A172 (cell line): ENCODE data around the gene MESP2. TPM values are rescaled to one million over a fixed set of nuclear protein-coding genes. Genes with fewer than 3 reads are reported as not detected.

ENCODE experiments used
- DNase-seq: peaks from one replicate; pipeline ENCODE4 v3.0.0-alpha.2; 2015; ENCODE audit warnings: low spot score
- total RNA-seq: library from RNA; depleted of rRNA; stranded (reverse); fragments of >200 nt; shearing (Covaris generic); gene quantifications from 2 replicates; pipeline ENCODE4 v1.2.3, GENCODE V29; 2014

Gene MESP2
- total RNA-seq, 1 experiment from 2014 or later, result not detected

GRCh38 chr15:89755701-89756100 is 20.4 kb upstream of the MESP2 start:
- no peak for DNase-seq

DNA sequence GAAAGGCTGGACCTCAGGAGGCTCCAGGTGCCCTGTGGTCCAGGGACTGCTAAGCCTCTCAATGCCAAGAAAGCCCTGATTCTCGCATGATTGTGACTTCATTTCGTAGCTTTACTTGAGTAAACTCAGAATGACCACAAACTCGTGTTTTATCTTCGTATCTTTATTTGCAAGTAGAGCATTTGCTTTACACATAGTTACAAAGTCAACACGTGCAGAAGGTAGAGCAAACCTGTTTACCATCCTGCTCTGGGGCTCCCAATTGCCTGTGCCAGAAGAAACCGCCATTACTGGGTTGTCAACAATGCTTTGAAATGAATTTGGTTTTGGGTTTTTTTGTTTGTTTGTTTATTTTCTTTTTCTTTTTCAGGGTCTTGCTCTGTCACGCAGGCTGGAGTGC is 19.2 kb upstream of the MESP2 start:
- DNase-seq, result no peak

DNA sequence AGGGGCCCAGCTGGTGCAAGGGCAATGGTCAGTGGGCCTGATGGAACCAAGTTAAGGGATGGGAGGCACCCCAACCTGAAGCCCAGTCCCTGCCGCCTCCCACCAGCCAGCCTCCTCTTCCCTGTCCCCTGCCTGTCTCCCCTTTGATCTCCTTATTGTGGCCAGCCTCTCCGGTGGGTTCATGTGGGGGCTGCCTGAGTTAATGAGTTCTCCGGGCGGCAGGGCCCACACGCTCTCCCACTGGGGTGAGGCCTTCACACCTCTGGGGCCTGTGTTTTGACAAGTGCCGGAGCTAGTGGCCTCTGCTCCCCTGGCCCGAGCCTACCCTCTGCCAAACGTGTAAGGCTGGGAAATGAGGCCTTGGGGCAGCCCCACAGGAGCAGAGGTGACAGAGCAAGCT is 17.8 kb upstream of the MESP2 start:
- no peak for DNase-seq

- no peak for DNase-seq
These were observed 17.2 kb upstream of the MESP2 start for GRCh38 chr15:89758981-89759380.

GRCh38 chr15:89759835-89760234 is 16.3 kb upstream of the MESP2 start:
- DNase-seq, result no peak

DNA sequence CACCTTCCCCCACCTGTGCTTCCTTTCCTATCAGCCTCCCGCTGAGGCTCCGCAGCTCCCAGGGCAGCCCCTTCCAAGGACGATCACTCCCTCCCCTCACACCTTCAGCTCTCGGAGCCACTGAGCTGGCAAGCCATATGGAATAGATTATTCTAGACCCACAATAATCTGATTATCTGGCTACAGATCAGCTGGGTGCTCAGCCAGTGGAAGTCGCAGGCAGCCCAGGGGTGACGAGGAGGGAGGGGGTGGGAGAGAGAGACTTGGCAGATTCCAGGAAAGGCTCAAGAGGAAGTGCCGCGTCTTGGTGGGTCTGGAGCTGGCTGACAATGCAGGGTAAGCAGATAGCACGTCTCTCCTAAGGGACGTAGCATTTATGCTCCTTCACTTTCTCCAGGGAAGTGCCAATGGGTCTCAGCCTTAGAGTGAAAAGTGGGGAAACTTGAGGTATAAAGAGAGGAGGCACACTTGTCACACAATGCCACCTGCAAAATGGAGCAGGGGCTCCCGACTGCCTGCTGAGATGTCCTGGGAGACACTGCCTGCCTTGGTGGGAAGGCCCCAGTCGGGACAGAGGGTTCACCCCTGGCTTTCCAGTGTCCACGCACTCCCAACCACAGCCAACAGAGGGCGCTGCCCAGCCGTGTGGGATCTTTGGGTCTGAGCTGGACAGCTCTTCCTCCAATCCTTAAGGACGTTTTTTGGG is 15.7 kb upstream of the MESP2 start:
- peak; percentile 61 for DNase-seq

DNA sequence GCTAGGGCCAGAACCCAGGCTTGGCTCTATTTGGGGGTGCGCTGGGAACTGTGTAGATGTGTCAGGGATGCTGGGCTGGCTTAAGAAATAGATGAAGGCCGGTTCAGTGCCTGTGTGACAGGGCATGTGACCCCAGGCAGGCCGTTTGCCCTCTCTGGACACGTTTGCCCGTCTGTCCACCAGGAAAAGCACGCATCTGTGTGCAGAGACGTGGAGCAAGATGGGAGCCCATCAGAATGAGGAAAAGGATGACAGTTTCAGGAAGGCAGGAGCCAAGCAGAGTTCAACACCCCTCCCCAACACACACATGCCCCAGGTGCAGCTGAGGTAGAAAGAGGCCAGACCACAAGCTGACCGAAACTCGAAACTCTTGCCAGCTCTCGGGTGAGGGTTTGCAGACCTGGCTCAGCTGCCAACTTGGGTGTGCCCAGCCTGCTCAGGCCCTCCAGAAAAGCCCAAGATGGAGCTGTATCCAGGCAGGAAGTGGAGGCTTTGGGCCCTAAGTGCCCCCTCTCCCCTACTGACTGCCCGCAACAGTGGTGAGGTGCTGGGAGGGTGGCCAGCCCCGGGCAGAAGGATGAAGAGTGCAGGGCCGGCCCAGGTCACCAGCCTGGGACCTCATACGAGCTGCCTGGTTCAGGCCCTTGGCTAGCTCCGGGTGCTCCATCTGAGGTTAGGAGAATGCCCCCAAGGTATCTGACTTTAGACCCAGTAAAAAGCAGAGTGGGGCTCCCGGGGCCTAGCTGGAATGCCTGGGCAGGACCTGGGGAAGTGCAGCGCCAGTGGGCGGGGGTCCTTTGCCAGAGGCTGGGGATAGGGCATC is 14.9 kb upstream of the MESP2 start:
- no peak for DNase-seq

DNA sequence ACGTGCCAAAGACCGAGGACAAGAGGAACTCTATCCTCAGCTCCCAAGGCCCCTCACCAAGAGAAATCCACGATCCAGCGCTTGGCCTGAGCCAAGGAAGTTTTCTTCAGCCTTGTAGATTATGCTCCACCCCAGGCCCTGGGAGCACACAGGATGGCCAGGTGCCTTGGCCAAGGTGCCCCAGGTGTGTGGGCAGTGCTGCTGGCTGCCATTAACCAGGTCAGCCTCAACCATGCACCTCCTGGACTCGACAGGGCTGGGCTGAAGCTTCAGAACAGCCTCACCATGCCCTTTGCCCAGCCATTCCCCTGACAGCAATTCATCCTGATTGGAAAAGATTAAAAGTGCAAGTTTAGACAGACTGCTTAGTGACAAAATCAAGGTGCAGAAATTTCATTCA is 14.2 kb upstream of the MESP2 start:
- DNase-seq, result no peak

GRCh38 chr15:89765694-89766093 is 10.4 kb upstream of the MESP2 start:
- DNase-seq, result no peak

DNA sequence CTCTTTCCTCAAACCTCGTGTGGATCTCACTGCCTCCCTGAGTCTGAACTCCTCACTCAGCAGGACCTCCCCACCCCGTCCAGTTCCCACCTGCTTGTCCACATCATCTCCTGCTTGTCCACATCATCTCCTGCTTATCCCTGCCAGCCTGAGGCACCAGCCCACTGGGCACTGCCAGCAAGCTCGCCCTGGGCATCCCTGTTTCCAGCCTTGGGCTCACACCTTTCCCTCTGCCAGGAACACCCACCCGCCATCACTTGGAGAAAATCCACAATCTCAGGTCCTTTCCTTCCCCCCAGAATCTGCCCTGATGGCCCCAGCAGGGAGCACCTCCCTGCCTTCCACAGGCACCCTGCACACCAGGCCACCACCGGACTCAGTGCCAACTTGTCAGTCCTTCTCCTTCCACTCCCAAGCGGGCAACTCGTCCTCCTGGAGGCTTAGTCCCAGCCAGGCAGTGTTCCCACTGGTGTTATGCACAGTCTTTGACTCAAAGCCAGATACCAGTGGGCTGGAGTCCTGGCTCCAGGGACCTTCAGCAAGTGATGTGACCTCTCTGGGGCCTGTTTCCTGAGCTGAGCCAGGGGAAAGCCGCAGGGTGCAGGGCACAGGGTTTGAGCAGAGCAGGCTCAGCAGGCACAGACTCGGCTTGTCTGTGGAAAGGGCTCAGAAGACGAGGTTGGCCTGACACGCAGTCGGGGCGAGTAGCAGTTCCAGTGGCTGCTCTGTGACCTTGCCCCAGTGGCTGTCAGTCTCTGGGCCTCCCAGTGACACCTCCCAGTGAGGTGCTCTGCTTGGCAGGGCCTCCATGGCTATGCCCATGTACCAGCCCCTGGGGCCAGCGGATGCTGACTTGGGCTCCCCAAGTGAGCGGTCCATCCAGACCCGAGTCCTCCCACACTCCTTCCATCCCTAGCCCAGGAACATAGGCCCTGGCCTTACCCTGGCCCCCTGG is 9.5 kb upstream of the MESP2 start:
- DNase-seq, result no peak

DNA sequence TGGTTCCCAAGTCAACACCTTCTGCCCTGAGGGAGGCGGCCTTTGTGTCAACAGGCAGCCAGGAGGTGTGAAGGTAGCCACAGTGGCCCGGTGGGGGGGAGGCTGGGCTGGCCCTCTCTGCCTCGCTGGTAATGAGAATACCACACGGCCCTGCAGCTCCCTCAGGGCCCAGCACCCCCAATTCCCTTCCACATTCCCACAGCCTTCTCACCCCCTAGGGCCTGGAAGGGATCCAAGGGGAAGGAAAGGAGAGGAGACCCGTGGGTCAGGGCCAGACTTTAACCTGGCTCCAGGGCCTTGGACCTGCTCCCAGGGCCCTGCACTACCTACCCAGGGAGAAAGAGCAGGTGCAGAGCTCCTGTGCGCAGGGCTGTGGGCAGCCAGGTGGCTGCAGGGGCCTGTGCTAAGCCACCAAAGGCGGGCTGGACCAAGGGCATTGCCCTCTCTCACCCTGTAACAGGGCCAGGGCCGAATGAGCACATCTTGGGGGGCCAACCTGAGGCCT is 8.7 kb upstream of the MESP2 start:
- DNase-seq, result no peak

GRCh38 chr15:89768071-89768500 is 8.0 kb upstream of the MESP2 start:
- no peak for DNase-seq

DNA sequence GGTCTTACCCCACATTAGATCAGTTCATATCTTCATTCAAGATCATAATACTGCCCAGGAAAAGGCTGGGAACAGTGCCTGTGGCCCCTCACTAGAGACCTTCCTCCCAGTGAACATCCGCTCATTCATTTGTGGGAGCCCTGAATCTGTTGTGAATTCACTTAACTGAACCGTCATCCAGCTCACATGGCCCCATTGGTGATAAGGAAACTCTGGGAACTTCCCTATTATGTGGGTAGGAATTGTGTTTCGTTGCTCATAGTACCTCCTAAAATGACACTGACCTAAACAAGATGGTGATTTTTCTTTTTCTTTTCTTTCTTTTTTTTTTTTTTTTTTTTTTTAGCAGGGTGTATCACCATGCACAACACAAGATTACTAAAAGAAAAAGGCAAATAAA is 6.8 kb upstream of the MESP2 start:
- DNase-seq, result no peak

- DNase-seq, result no peak
These were observed 6.1 kb upstream of the MESP2 start for GRCh38 chr15:89770041-89770440.

DNA sequence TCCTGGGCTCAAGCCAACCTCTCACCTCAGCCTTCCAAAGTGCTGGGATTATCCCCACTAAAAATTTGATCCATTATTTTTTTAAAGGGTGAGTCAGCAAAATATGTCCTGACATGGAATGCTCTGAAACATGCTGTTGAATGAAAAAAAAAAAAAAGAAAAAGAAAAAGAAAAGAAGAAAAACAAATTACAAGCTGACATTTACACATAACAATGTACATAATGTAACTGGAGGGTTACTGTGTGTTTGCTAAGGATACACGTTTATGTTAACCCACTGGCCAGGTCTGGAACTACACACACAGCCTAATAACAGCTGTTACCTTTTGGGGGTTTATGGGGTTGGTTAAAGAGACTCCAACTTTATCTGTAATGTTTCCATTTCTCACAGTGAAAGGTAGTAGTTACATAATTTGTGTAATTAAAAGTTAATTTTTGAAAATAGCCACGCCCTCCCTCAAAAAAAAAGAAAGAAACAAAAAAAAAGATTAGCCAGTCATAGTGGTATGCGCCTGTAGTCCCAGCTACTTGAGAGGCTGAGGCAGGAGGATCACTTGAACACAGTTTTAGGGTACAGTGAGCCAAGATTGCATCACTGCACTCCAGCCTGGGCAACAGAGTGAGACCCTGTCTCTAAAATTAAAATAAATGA is 3.1 kb upstream of the MESP2 start:
- no peak for DNase-seq

DNA sequence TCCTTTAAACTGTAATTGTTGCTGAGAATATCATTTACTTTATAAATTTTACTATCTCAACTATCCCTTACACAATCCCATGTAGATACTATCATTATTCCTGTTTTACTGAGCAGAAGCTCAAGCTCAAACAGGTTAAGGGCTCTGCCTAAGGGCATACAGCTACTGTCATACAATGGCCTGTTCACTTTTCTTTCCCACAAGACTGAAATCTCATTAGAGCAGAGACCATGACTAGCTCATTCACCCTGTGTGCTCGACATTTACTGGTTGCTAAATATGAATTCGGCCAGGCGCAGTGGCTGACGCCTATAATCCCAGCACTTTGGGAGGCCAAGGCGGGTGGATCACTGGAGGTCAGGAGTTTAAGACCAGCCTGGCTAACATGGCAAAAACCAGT is 1.6 kb upstream of the MESP2 start:
- no peak for DNase-seq

GRCh38 chr15:89775815-89776214 is 317 bp upstream of the MESP2 start:
- DNase-seq, result no peak

GRCh38 chr15:89777073-89777751 is 1.1 kb downstream of the MESP2 start:
- DNase-seq, result no peak

DNA sequence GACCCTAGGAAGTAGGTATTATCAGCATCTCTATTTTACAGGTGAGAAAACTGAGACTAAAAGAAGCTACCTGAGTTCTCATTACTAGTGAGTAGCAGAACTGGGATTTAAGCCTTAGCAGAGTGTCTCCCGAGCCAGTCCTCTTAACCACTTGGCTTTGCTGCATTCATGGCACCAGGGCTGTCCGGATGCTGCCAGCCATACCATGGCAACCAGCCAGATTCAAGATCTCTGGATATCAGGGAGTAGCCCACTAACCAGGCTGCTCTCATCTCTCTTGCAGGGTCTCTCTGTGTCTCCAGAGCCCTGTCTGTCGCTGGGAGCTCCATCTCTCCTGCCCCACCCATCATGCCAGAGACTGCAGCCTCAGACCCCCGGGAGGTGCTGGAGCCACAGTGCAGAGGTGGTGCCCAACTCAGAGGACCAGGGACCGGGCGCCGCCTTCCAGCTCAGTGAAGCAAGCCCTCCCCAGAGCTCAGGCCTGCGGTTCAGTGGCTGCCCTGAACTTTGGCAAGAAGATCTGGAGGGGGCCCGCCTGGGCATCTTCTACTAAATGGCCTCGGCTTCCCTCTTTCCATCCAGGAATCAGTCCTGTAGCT is 1.7 kb downstream of the MESP2 start:
- DNase-seq, result no peak

GRCh38 chr15:89778861-89779260 is 2.7 kb downstream of the MESP2 start:
- DNase-seq, result no peak
